ENCODE measurements around the gene ZEB1.

- TF ChIP-seq CTCF (IDR thresholded peaks at IDR 0.05; ENCODE audit: poor library complexity, severe bottlenecking) (no peak), EP300 (conservative IDR thresholded peaks at IDR 0.05; ENCODE audit: poor library complexity, severe bottlenecking) (no peak), REST (IDR thresholded peaks at IDR 0.05; ENCODE audit: borderline replicate concordance) (no peak), TAF1 (IDR thresholded peaks at IDR 0.05; ENCODE audit: low read depth) (no peak), SMC3 (conservative IDR thresholded peaks at IDR 0.05; ENCODE audit: poor library complexity) (no peak), EZH2 (IDR thresholded peaks at IDR 0.05; ENCODE audit: borderline replicate concordance, insufficient read depth, low read length, poor library complexity, severe bottlenecking) (no peak)
Measured at GRCh38 chr10:31458974-31459373, 140.0 kb downstream of the ZEB1 start.

Data from neural cell (in vitro differentiated cells).